NCI-H1930 (cell line): Measurements from ENCODE around the gene SLC4A2.
A peak's percentile ranks its signal among the peaks of the same experiment; 100 is the strongest.

ENCODE experiments used
- DNase-seq, 2 experiments: peaks; one replicate each; lab custom pipeline; 2025; lab: John Stamatoyannopoulos, UW

Gene SLC4A2

GRCh38 chr7:151064454-151064853, 5.1 kb downstream of the SLC4A2 start:
- no peak for DNase-seq

GRCh38 chr7:151064993-151065392, 5.6 kb downstream of the SLC4A2 start:
- DNase-seq: no peak

- DNase-seq: no peak
Observed at GRCh38 chr7:151065516-151065915, 6.1 kb downstream of the SLC4A2 start.

- DNase-seq: no peak
Observed at GRCh38 chr7:151066273-151066974, 7.0 kb downstream of the SLC4A2 start.

- no peak for DNase-seq
Observed at GRCh38 chr7:151068069-151068773, 8.8 kb downstream of the SLC4A2 start.

- no peak for DNase-seq
Observed at GRCh38 chr7:151069841-151070573, 10.6 kb downstream of the SLC4A2 start.

GRCh38 chr7:151070574-151070960, 11.2 kb downstream of the SLC4A2 start:
- DNase-seq: no peak

GRCh38 chr7:151071032-151071866, 11.9 kb downstream of the SLC4A2 start:
- DNase-seq: no peak

GRCh38 chr7:151073990-151074389, 14.6 kb downstream of the SLC4A2 start:
- DNase-seq: no peak

GRCh38 chr7:151074817-151075661, 15.7 kb downstream of the SLC4A2 start:
- no peak for DNase-seq

GRCh38 chr7:151075662-151075971, 16.2 kb downstream of the SLC4A2 start:
- no peak for DNase-seq

GRCh38 chr7:151075978-151076426, 16.6 kb downstream of the SLC4A2 start:
- no peak for DNase-seq

- no peak for DNase-seq
Observed at GRCh38 chr7:151076863-151077704, 17.7 kb downstream of the SLC4A2 start.

GRCh38 chr7:151077705-151078232, 18.4 kb downstream of the SLC4A2 start:
- DNase-seq: no peak

GRCh38 chr7:151078233-151079040, 19.0 kb downstream of the SLC4A2 start:
- no peak for DNase-seq

GRCh38 chr7:151079199-151079910, 20.0 kb downstream of the SLC4A2 start:
- no peak for DNase-seq

GRCh38 chr7:151080067-151080521, 20.7 kb downstream of the SLC4A2 start:
- no peak for DNase-seq

- peak; percentile 69 to 95 for DNase-seq
Observed at GRCh38 chr7:151080522-151081169, 21.3 kb downstream of the SLC4A2 start, which contains the start of gene FASTK. Gene FASTK (minus strand): TSS chr7:151080809. CDS start chr7:151080766, 43 bp downstream.
